GM10847 (cell line): ENCODE results near the gene STXBP1.
A peak's percentile ranks its signal among the peaks of the same experiment; 100 is the strongest.

Experiments
- POLR2A ChIP-seq: IDR thresholded peaks from 2 replicates; pipeline ENCODE4 v1.6.1; 2011; ENCODE audit not compliant: insufficient read length; ENCODE audit errors: extremely low read depth

The STXBP1 gene

DNA sequence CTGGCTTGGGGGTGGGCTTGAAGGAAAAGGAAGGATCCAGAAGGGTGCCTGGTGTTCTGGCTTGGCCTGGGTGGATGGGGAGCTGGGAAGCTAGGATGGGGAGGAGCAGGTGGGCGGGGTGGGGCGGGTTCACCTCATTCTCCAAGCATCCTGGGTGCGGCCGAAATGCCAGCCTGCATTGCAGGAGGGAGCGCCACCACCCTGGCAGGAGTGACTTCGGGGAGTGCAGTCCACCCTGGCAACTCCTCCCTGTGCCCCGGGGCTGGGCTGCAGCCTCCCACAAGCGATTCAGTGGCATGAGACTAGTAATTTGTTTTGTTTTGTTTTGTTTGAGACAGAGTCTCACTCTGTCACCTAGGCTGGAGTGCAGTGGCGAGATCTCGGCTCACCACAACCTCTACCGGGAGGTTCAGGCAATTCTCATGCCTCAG lies 109.3 kb downstream of the STXBP1 start:
- TF ChIP-seq POLR2A, result no peak

GRCh38 chr9:127722055-127722745 lies 110.1 kb downstream of the STXBP1 start:
- no peak for TF ChIP-seq POLR2A

DNA sequence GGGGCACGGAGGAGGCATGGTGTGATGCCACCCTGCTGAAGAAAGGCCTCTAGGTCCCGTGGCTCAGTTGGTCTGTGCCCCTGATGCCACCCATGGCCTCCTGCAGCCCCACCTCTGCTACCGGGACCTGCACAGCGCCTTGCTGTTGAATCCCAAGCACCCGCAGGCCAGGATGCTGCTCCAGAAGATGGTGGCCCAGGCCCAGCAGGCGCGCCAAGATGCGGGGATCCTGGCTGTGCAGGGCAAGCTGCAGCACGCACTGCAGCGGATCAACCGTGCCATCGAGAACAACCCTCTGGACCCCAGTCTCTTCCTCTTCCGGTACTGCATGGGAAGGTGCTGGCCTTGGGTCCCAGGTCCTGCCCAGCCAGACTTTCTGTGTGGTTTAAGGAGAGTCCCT lies 110.9 kb downstream of the STXBP1 start:
- no peak for TF ChIP-seq POLR2A

DNA sequence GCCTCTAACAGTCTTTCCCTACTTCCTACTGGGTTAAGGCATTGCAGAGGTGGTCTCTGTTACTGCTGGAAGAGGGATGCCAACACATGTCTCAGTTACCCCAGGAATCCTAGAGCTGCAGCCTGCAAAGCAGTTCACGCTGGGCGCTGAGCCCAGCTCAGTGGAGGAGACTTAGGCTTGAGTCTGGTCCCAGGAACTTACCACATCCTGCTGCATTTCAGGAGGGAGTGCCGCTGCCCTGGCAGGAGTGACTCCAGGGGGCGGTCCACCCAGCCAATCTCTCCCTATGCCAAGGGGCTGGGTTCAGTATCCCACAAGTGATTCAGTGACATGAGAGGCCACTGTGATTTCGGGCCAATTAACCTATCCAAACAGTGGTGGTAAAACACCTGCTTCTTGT lies 111.4 kb downstream of the STXBP1 start:
- no peak for TF ChIP-seq POLR2A

- no peak for TF ChIP-seq POLR2A
Observed at GRCh38 chr9:127724012-127724411, 111.9 kb downstream of the STXBP1 start.

GRCh38 chr9:127726871-127727270 lies 114.8 kb downstream of the STXBP1 start:
- TF ChIP-seq POLR2A, result no peak

GRCh38 chr9:127728808-127729207 lies 116.7 kb downstream of the STXBP1 start:
- TF ChIP-seq POLR2A, result no peak

DNA sequence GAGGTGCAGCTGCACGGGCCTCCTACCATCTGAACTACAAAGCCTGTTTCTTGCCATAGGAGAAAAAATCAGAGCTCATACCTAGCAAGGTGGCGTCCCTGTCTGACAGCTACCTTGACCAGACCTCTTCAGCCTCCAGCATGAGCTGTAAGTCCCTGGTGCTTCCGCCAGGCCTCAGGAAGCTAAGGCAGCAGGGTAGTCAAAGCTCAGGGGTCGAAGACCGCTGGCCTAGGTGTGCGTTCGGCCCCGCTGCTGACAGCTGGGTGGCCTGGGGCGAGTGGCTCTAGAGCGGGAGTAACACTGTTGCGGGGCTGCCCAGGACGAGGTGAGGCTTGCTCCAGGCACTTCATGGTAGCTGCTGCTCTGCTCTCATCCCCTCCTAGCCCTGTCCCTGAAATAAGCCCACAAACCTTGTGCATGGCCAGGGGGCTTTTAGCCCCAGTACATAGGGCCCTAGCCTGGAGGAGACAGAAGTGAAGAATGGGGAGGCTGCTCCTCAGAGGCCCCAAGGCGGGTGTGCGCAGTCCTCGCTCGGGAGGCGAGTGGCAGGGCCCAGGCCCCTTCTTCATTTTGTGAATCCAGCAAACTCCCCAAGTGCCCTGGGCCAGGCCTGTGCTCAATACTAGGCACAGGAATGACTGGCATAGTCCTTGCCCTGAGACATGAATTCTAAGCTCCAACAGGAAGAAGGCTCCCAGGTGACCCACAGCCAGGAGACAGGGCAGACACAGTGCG lies 117.6 kb downstream of the STXBP1 start:
- no peak for TF ChIP-seq POLR2A

GRCh38 chr9:127730262-127730661 lies 118.2 kb downstream of the STXBP1 start:
- no peak for TF ChIP-seq POLR2A

DNA sequence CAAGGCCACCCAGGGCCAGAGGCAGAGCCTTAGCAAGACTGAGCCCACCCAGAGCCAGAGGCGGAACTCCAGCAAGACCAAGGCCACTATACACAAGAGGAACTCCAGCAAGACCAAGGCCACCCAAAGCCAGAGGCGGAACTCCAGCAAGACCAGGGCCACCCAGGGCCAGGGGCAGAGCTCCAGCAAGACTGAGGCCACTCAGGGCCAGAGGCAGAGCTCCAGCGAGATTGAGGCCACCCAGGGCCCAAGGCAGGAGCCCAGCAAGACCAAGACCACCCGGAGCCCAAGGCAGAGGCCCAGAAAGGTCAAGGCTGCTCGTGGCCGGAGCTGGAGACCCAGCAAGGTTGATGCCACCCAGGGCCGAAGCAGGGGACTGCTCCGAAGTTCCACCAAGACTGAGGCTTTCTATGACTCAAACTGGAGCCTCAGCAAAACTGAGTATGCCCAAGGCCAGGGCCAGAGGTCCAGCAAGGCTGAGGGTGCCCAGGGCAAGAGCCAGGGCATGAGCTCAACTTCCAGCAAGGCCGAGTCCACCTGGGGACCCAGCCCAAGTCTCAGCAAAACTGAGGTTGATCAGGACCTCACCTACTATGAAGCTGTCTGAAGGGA lies 118.8 kb downstream of the STXBP1 start:
- no peak for TF ChIP-seq POLR2A

DNA sequence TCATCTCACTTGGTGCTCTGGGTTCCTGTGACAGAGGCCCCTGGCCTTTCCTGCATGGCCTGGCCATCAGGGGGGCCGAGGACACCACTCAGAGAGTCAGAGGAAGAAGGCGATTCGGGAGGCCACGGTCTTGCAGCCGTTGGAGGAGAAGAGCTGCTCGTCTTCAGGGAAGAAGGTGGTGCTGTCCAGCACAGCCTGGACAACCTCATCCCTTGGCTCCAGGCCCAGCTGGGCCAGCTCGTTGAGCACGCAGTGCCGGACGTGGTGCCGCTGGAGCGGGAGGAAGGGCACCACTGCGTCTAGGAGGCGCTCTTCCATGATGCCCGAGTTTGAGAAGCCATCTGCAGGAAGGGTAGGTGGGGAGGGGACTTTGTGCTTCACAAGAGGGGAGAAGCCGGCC lies 119.9 kb downstream of the STXBP1 start:
- no peak for TF ChIP-seq POLR2A

DNA sequence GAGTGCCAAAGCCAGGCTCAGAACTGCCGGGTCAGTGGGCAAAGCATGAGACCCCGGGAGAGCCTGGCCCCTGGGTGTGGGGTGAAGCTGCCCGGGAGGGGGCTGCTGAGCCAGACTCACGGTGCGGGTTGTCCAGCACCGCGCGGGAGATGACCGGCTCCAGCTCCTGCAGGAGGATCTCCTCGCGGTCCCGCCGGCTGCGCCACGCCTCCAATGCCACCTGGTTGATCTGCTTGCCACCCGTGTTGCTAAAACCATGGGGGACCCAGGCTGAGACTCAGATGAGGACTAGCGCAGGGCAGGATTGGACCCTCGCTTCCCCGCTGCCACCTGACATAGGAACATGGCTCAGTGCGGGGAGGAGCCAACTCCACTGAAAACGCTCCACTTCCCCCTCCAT lies 120.4 kb downstream of the STXBP1 start:
- TF ChIP-seq POLR2A, result no peak

- TF ChIP-seq POLR2A, result no peak
Observed at GRCh38 chr9:127733614-127734013, 121.5 kb downstream of the STXBP1 start.

GRCh38 chr9:127734247-127734746 lies 122.2 kb downstream of the STXBP1 start:
- TF ChIP-seq POLR2A, result no peak

- peak; percentile 64 for TF ChIP-seq POLR2A
Observed at GRCh38 chr9:127734747-127735529, 122.9 kb downstream of the STXBP1 start, which contains the start of gene TOR2A. TOR2A (minus strand) TSS chr9:127735294; CDS start chr9:127735270, 24 bp downstream.

- TF ChIP-seq POLR2A, result no peak
Observed at GRCh38 chr9:127735530-127736185, 123.6 kb downstream of the STXBP1 start.
